Measurements from ENCODE around the gene AFG1L.
A peak's percentile ranks its signal among the peaks of the same experiment; 100 is the strongest.
"Not testable (repeated sequence)": the region's sequence is repeated elsewhere in the genome, so short reads cannot be mapped to it uniquely, and the experiment has no call there.

The AFG1L gene

DNA sequence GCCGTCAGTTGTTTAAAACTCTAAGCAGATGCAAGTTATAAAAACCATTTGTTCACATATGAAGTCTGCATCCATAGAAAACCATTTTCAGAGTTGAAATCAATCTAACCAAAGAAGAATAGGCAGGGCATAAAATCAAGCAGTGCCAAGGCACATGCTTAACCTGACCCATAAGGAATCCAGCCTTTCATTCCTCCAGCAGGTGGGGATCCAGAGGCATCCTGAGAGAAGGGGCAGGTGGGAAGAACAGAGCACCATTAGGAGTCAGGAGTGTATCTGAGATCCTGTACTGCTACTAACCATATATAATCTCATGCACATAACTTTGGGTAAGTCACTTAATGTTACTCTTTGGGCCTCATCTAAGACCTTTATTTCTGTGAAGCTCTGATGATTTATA is 236.5 kb downstream of the AFG1L start:
- no peak for DNase-seq

DNA sequence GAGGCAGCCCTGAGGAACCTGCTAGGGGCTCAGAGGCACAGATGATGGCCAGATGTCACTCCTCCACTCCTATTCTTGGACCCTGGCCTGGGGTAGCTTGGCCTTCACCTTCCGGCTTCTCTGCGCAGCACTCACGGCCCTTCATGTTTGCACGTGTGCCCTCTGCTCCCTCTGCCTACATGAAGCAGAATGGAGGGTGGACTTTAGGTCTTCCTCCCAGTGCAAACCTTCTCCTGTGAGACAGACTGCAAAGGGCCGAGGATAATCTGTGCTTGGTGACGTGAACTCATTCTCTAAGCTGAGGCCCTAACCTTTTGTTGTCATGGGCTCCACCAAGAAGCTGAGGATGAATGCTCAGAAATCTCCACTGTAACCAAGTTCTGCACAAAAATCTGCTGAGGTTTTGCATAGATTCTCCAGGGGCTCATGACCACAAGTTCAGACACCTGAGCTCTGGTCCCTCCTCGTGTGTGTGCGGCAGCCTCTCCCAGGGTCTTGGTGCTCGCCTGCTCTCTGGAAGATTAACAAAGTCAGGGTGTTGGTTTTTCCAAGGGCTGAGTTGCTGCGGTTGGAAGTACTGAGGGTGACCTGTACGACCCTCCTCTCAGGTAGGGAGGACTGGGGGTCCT is 240.4 kb downstream of the AFG1L start:
- no peak for DNase-seq

DNA sequence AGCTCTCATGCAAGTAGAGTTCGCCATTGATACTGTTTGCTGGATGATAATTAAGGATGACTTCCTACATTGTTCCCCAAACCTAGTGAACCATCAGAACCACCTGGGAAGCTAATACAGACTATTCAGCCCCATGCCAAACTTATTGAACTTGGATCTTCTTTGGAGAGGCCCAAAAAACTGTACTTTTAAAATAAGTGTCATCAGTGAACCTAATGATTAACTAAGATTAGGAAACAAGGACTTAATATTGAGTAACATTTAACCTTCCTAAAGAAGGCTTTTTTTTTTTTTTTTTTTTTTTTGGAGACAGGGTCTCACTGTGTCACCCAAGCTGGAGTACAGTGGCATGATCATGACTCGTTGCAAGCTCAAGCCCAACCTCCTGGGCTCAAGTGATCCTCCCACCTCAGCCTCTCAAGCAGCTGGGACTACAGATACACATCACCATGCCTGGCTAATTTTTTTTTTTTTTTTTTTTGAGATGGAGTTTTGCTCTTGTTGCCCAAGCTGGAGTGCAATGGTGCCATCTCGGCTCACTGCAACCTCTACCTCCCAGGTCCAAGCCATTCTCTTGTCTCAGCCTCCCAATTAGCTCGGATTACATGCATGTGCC is 241.2 kb downstream of the AFG1L start:
- DNase-seq, result not testable (repeated sequence)

DNA sequence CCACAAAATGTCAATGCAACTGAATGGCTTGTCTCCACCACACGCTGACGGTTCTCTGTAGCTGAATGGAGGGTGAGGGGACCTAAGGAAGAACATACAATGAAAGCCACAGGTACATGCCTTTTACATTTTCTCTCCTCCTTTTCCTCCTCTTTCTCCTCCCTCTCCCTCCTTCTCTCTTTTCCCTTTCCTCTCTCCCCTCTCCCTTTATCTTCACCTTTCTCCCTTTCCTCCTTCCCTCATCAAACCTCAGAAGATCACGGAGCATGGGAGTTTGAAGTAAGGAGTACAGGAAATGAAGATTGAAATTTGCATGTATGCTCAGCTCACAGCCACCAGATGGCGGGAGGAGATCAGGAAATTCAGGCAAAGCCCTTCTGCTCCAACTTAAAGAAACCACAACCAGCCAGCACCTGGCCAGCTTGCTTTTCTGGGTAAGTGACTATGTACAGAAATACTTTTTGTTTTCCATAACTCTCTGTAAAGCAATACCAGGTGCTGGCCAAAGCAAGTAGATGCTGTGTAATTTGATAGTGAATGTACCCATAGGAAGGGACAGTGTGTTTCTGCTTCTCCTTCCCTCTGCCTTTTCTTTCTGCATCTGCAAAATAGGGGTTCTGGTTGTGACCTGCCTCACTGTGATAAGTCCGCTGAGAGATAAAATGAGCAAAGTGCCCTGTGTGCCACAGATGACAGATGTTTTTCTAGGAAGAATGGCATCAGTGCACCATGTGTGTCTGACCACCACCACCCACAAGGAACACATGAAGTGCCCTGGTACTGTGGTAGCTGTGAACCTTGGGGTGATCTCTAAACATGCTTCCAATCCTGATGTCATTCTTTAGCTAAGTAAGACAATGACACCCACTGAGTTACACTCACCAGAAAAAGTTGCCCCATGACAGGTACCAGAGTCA is 247.2 kb downstream of the AFG1L start:
- DNase-seq, result peak; percentile 75

DNA sequence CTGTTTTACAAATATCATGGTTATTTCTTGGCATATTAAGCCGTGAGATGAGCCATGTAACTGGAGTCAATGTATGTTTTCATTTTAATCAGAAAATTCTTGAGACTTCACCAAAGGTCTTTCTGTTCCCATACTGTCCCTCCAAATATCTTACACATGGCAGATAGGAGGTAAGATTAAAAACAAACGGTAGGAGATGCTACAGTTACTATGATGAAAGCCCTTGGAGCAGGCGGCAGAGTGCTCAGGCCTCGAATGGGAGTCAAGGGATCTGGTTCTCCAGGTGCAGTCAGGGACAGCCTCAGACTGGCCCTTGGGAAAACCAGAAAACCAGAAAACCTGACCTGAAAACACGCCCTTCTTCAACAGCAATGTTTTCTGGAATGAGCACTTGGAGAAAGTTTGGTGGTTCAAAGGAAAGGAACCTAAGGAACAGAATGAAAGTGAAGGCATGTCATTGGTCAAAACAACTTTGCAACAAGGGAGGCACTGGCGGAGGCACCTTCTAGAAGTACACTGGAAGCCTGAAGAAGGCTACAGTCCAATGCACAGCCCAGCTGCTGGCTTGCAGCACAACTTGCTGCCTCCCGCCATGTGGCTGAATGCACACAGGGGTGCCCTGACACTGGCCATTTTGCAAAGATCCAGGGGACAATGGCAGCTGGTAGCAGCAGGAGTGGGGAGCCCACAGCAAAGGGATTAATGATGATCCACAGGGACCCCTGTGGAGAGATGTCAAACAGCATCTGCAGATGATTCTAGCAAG is 248.5 kb downstream of the AFG1L start:
- DNase-seq, result no peak

DNA sequence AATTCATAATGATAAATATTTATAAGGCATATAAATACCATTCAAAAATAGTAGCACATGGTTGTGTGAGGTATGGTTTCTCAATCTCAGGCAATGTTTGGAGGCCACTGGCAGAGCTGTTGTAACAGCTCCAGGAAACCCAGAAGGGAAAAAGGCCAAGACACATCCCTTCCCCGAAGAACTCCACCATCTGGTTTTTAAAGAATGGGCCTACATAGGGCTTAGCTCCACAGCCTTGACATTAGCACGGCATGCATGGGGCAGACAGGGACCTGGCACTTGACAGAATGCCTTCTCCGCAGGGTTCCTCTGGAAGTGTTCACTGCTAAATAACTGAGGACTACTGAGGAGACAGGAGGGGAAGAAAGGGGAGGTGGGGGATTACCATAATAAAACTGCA is 249.8 kb downstream of the AFG1L start:
- DNase-seq, result no peak

DNA sequence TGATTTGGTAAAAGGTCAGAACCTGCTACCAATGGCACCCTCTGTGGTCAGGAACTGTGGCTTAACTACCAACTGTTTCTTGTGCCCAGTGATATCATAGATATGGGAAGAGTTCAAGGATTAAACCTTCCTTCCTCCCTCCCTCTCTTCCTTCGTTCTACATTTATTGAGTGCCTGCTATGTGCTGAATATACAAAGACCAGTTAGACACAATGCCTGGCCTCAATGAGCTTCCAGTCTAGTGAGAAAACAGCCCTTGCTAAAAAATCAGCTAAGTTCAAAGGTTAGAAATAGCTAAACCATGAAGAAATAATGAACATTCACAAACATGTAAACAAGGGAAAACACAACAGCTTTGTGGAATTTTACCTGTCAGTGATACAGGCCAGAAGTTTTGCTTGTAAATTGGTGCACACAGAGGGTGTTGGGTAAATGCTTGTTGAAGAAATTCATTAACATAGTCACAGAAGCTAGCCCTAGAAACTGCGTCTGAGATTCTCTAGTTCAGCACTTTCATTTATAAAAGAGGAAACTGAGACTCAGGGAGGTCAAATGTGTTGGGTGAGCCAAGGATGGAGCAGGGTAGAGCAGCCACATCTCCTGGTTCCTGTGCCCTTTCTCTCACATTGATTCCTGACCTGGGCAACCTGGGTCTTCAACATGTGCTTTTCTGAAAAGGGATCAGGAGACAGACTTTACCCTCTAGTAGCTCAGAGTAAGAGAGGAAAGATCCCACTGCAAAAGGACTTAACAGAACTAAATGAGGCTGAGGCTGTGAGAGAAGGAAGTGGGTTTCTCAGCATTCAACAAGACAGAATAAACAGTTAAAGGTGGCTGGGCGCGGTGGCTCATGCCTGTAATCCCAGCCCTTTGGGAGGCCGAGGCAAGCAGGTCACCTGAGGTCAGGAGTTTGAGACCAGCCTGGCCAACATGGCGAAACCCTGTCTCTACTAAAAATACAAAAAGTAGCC is 251.5 kb downstream of the AFG1L start:
- DNase-seq, result no peak

DNA sequence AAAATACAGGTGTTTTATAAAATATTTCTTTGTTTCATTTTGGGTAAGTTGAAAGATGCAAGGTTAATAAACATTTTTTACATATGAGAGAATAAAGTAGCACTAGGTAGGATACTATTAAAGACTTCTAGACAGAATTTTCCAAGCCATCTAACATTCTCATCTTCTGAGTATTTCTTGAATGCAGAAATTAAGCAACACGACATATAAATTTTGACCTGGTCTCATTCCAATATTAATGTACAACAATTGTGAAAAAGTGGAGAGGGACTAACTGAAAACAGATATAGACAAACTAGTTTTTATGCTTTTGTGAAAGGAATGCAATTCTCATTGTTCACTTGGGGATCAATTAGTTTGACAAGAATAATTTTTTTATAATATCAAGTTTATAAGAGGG is 254.4 kb downstream of the AFG1L start:
- DNase-seq, result no peak

DNA sequence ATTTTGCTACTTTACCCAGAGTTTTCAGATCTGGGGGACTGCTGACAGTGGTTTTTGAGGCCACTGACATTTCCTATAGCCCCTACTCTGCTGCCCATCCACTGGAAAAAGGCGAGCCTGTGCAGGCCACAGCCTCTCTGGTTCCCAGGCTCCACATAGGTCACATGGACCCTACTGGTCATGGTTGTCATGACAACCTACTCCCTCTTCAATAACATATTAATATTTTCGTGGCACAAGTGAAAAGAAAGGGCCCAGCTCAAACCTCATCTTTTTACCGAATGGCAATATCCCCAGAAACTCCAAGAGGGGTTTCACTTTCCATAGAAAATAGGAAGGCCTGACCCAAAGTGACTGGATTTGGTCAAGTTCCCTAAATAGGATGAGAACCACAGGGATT is 254.9 kb downstream of the AFG1L start:
- no peak for DNase-seq

DNA sequence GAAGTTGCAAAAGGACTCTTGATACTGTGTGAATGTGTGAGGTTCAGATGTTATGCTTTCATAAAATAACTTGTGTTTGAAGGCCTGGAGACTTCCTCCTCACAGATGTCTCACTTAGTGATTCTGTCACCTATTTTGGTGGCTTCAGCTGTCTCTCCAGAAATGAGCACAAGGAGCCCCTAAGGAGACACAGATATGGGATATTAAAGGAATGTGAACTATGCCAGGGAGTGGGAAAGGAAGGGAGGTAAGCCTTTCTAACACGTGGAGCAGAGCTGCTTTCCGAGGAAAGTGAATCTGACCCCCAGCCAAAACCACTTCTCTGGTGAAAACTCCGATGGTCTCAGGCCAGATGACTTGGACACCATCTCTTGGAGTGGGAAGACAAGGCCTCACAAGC is 255.4 kb downstream of the AFG1L start:
- DNase-seq, result no peak

DNA sequence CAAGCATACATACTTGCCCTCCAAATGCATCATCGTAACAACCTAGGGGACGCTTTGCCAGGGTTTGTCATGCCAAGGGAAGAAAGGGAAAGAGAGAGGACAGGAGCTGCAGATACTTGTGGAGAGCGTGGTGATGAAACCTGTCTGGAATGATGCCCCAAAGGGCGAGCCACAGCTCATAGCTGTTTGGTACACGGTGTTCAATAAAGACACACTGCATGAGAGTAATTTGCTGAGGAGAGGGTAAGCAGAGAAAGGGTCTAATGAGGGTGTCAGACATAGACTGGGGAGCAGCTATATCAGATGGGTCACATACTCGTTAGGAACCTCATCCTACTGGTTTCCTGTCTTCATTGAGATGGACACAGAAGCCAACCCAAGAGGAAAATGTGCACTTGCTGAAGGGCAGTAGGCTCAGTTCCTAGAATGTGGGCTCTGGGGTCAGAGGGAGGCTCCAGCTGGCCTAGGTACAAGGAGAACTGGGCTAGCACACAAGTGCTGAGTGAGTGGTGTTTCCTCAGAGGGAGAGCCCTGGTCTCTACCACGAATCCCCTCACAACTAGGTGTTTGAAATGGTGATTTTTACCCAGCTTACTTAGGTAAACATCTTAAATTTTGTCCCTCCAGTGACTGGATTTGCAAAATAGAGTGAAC is 260.7 kb downstream of the AFG1L start:
- no peak for DNase-seq

DNA sequence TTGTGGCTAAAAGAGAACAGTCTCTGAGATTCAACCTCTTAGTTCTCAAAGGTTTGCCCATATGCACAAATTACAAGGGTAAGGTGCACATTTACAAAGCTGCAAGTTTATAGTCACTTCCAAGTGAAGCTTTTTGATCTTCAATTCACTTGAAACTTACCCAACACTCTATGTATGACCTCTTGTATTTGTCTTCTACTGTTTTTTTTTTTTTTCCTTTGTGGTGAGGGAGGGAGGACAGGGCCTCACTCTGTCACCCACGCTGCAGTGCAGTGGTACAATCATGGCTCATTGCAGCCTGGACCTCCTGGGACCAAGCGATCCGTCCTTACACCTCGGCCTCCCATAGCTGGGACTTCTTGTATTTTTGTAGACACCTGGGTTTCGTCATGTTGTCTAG is 261.4 kb downstream of the AFG1L start:
- DNase-seq, result no peak

DNA sequence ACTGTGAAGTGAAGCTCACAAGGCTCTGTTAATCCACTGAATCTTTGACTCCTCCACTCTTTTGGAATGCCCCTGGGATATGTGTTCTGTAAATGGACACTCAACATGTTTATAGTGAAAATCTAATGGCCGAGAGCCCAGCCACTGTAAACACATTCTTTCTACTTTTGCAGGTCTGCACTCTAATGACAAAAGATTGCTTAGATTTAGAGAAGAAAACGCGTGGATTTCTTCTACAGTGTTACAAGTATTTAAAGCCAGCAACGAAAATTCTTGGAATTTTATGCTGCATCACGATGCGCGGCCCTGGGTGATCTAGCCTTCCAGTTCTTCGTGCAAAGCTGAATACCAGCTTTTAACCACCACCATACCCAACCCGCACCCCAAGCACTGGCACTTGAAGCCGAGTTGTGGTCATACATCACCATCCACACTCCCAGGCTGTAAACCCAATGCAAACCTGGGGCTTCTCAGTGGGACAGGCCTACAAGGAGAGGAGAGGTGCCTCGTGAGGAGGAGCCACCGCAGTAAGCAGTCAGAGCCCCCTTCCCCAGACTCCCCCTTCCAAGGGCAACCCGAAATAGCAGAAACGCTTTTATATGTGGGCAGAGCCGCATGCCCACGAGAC is 262.1 kb downstream of the AFG1L start:
- no peak for DNase-seq

DNA sequence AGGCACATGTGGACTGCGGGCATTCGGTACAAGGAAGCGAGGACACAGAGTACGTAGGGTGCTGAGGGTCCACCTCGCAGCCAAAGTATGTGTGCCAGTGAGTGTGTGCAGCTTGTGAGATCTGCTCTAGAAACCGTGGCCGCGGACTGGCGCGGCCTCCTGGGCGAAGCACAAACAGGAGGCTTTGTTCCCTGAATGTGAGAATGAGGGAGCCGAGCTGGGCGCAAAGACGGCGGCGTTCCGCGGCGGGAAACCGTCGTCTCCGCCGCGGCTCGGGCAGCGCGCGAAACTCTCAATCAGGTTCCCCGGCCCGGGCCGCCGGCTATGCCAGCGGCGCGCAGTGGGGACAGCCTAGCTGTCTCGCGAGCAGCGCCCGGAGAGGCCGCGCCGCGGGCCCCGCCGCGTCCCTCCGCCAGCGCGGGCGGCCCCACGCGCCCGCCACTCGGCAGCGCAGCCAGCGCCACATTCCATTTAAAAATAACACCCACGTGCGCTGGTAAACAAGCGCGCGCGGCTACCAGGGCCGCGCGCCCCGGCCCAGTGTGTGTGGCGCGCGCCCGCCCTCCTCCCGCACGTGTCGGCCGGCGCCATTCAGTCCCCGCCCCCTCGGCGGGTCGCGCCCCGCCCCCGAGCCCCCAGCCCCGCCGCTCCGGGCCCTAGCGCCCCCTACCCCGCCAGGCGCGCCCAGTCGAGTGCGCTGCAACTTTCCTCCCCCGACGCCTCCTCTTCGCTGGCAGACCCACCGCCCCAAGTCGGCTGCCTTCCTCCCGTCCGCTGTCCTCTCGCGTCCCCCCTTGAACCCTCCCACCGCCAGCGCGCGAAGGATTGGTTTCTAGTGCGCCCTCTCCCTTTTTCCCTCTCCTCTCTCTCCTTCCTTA is 262.9 kb downstream of the AFG1L start:
- peak; percentile 89 for DNase-seq

DNA sequence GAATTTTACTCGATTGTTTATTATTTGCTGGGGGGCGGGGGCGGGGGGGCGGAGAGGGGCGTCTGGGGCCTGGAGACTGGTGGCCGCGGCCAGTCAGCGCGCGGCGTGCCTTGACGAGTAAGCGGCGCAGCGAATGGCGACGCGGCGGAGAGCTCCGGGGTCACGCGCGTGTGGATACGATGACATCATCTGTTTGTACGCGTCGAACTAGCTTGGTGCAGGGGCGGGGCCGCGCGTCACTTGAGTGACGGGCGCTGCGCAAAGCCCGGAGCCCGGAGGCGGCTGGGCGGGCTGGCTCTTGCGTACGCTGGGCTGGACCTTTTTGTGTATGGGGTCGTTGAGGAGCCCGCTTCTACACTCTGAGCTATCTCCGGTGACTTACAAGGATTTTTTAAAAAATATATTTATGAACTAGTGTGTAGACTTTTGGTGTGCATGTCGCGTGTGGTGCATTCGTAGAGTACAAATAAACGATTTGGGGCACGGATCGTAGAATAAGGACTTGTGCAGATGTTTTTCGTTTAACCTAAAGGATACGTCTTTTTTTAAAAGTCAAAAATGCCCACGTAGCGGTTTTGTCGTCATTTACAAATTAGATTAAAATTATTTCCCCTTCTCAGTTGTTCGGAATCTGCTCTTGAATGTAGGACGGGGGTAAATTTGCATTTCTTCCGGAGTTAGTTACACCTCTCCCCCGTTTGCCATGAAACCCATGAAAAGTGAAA is 263.7 kb downstream of the AFG1L start:
- peak; percentile 98 for DNase-seq

DNA sequence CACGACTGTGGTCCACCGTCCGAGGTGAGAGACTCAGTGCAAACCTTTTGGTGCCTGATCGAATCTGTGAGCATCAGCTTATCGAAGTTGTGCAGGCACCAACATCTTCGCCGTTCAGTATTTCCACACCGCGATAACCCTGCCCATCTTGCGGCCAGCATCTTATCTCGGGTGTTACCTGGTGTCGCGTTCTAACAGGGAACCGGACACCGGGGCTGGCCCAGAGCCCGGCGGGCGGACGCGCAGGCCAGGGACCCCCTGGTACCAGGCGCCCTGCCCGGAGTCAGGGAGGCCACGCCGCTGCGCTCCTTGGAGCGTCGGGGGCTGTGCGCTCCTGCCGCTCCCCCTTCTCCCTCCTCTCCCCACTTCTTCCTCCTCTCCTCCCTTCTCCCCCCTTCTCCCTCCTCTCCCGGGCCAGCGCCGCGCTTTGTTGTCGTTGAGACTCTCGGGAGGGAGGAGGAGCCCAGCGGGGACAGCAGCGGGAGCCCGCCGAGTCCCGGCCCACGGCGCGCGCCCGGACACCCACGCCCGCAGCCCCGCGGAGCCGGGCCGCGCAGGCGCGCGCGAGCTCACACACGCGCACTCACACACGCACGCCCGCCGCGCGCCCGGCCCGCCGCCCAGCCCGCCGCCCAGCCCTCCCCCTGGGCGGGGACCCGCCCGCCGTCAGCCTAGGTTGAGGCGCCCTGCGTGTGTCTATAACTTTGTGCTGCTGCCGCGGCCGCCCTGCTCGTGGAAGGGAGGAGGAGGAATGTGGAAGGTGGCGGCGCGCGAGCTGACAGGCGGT is 264.4 kb downstream of the AFG1L start:
- peak; percentile 92 for DNase-seq

DNA sequence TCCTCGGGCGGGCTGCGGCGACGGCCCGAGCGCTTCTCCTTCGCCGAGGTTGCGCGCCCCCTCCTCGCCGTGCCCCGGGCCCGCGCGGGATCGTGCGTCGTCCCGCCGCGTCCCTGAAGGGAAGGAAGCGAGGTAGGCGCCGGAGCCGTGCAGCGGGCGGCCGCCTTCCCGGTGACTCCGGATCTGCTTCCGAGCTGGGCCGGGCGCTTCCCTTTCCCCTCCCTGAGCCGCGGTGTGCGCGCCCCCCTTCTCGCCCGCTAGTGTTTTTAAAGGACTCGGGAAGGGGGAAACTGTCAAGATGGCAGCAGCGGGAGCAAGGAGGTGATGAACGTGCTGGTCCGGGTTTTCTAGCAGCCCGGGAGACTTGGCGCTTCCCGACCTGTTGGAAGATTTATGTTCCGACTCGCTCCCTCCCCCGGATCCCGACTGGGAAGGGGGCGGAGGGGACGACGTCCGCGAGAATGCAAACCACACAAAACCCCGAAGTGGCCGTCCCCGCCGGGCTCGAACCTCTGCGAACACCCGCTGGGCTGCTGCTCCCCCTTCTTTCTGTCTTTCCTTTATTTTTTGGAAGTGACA is 265.1 kb downstream of the AFG1L start:
- no peak for DNase-seq

Measured in CD4-positive, alpha-beta T cell treated with Interleukin-15 for 1 hour (primary cell).